Right lobe of liver (tissue), 4 donors: Measurements from ENCODE around the gene C20orf204.

Experiments
- POLR2A ChIP-seq: fragments of 450-650 bp; IDR thresholded peaks from one replicate; pipeline ENCODE4 v1.6.1; 2017; ENCODE audit warnings: antibody characterized with exemption, mild to moderate bottlenecking
- TF ChIP-seq, protein P1 (sequence below), 4 donors: fragments of 200-600 bp in 3 of 4; fragments of 450-650 bp in 1 of 4; IDR thresholded peaks; one replicate each; pipeline versions ENCODE4 v1.5.1 to v1.8.0; 2016 to 2022; ENCODE audit warnings: antibody characterized with exemption in 4 of 4, mild to moderate bottlenecking in 2 of 4
- donor health status: DM: no; HTN: no; CAD: no.
- donor health status: DM: no; HTN: no; CAD: no.
- donor health status: DM: no; HTN: yes; CAD: no.

GRCh38 chr20:64073476-64074183 lies 37.6 kb downstream of the C20orf204 start:
- TF ChIP-seq, protein P1, sequence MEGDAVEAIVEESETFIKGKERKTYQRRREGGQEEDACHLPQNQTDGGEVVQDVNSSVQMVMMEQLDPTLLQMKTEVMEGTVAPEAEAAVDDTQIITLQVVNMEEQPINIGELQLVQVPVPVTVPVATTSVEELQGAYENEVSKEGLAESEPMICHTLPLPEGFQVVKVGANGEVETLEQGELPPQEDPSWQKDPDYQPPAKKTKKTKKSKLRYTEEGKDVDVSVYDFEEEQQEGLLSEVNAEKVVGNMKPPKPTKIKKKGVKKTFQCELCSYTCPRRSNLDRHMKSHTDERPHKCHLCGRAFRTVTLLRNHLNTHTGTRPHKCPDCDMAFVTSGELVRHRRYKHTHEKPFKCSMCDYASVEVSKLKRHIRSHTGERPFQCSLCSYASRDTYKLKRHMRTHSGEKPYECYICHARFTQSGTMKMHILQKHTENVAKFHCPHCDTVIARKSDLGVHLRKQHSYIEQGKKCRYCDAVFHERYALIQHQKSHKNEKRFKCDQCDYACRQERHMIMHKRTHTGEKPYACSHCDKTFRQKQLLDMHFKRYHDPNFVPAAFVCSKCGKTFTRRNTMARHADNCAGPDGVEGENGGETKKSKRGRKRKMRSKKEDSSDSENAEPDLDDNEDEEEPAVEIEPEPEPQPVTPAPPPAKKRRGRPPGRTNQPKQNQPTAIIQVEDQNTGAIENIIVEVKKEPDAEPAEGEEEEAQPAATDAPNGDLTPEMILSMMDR (IDR thresholded peaks at IDR 0.05): no peak
- no peak for TF ChIP-seq POLR2A
